ENCODE measurements around the gene PLXNA4.
A peak's percentile ranks its signal among the peaks of the same experiment; 100 is the strongest.

PLXNA4 gene

GRCh38 chr7:132579260-132579899 lies 3.1 kb upstream of the PLXNA4 start:
- no peaks in the 10 kb centered on the region for H3K4me1 ChIP-seq
- DNase-seq (ENCODE audit: low spot score in 2 of 2) = no peak
- no peaks in the 10 kb centered on the region for H3K36me3 ChIP-seq (replicated peaks)
- H3K27me3 ChIP-seq (ENCODE audit: low read depth) = peaks cover 44% of the 10 kb centered on the region
- H3K9me3 ChIP-seq = no peaks in the 10 kb centered on the region
- in situ Hi-C loops (cut with MboI; ENCODE audit: low sequenced_read_pairs) = loop anchor here (25.0 kb wide), 1 partner anchor 892 kb away; no protein-coding TSS in a partner anchor
- no peak overlapping the region for H3K4me3 ChIP-seq

- Histone ChIP-seq H3K4me3 (no peak overlapping the region), H3K36me3 (replicated peaks) (no peaks in the 10 kb centered on the region), H3K4me1 (no peaks in the 10 kb centered on the region), H3K27me3 (ENCODE audit: low read depth) (peaks cover 49% of the 10 kb centered on the region), H3K9me3 (no peaks in the 10 kb centered on the region)
- in situ Hi-C loops (cut with MboI; ENCODE audit: low sequenced_read_pairs) = loop anchor here (25.0 kb wide), 1 partner anchor 892 kb away; no protein-coding TSS in a partner anchor
- DNase-seq (ENCODE audit: low spot score in 2 of 2) = no peak
Observed at GRCh38 chr7:132578826-132579225, 2.6 kb upstream of the PLXNA4 start.

DNA sequence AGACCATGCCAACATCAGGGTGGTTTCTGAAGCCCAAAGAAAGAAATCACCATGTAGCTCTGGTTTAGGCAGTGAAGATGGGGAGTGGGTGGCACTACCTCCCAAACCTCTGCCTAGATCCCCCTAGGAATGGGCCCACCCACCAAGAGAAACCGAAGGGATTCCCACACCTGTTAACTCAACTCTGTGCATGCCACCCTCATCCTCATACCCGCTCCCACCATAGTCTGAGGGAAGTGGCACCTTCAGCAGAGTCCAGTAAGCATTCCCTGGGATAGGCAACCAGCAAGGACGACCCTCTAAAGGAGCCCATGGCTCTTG lies 1.7 kb upstream of the PLXNA4 start:
- H3K27me3 ChIP-seq (ENCODE audit: low read depth) = peaks cover 57% of the 10 kb centered on the region
- H3K4me1 ChIP-seq = no peaks in the 10 kb centered on the region
- DNase-seq (ENCODE audit: low spot score in 2 of 2) = no peak
- H3K9me3 ChIP-seq = no peaks in the 10 kb centered on the region
- H3K36me3 ChIP-seq (replicated peaks) = no peaks in the 10 kb centered on the region
- no peak overlapping the region for H3K4me3 ChIP-seq
- in situ Hi-C loops (cut with MboI; ENCODE audit: low sequenced_read_pairs) = loop anchor here (25.0 kb wide), 1 partner anchor 891 kb away; no protein-coding TSS in a partner anchor

GRCh38 chr7:132577206-132578049 lies 1.2 kb upstream of the PLXNA4 start:
- in situ Hi-C loops (cut with MboI; ENCODE audit: low sequenced_read_pairs) = loop anchor here (25.0 kb wide), 1 partner anchor 890 kb away; no protein-coding TSS in a partner anchor
- Histone ChIP-seq H3K27me3 (ENCODE audit: low read depth) (peaks cover 63% of the 10 kb centered on the region), H3K4me1 (no peaks in the 10 kb centered on the region), H3K4me3 (peak overlapping the region; percentile 9; the same call in 1 of the 2 replicates), H3K36me3 (replicated peaks) (no peaks in the 10 kb centered on the region), H3K9me3 (no peaks in the 10 kb centered on the region)
- peak; percentile 4 to 44 for DNase-seq (ENCODE audit: low spot score in 2 of 2)

DNA sequence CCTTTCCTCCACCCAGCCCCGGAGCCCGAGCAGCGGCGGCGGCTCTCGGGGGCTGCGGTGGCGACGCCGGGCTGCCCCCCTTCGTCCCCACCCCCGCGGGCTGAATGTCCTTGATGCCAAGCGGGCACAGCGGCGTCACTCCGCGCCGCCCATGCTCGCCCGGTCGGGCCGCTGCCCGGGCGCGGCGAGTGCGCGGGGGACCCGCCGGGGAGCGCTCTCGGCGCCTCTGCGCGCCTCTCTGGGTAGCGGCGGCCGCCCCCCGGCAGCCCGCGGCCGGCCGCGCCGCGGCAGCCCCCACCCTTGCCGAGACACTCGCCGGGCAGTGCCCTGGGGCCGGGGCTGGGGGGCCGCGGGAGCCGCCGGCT lies 433 bp upstream of the PLXNA4 start:
- Histone ChIP-seq H3K4me3 (no peak overlapping the region), H3K9me3 (no peaks in the 10 kb centered on the region), H3K4me1 (no peaks in the 10 kb centered on the region), H3K36me3 (replicated peaks) (no peaks in the 10 kb centered on the region), H3K27me3 (ENCODE audit: low read depth) (peaks cover 65% of the 10 kb centered on the region)
- in situ Hi-C loops (cut with MboI; ENCODE audit: low sequenced_read_pairs) = loop anchor here (25.0 kb wide), 1 partner anchor 889 kb away; no protein-coding TSS in a partner anchor
- DNase-seq (ENCODE audit: low spot score in 2 of 2) = no peak

GRCh38 chr7:132575419-132575981 lies 770 bp downstream of the PLXNA4 start:
- DNase-seq (ENCODE audit: low spot score in 2 of 2) = no peak
- no peaks in the 10 kb centered on the region for H3K9me3 ChIP-seq
- no peaks in the 10 kb centered on the region for H3K4me1 ChIP-seq
- H3K4me3 ChIP-seq = no peak overlapping the region
- H3K27me3 ChIP-seq (ENCODE audit: low read depth) = peaks cover 71% of the 10 kb centered on the region
- no peaks in the 10 kb centered on the region for H3K36me3 ChIP-seq (replicated peaks)
- in situ Hi-C loops (cut with MboI; ENCODE audit: low sequenced_read_pairs) = loop anchor here (25.0 kb wide), 1 partner anchor 888 kb away; no protein-coding TSS in a partner anchor

DNA sequence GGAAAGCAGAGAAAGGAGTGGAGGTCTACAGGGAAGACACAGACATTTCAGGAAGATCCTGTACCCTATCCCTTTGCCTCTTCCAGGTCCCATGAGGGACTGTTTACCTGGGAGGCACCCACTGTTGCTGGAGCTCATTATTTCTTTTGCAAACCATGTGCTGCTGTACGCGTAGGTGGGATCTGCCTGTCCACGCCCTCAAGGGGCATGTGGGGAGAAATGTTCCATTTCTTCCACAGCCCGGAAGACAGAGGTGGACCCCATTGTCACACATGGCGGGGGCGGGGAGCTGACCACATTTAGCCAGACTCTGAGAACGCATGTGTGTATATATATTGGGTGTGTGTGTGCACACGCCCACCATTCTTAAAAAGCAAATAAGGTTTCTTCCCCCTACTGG lies 2.0 kb downstream of the PLXNA4 start:
- no peak for DNase-seq (ENCODE audit: low spot score in 2 of 2)
- in situ Hi-C loops (cut with MboI; ENCODE audit: low sequenced_read_pairs) = no loop called here
- no peaks in the 10 kb centered on the region for H3K9me3 ChIP-seq
- peaks cover 76% of the 10 kb centered on the region for H3K27me3 ChIP-seq (ENCODE audit: low read depth)
- no peaks in the 10 kb centered on the region for H3K36me3 ChIP-seq (replicated peaks)
- no peaks in the 10 kb centered on the region for H3K4me1 ChIP-seq
- no peak overlapping the region for H3K4me3 ChIP-seq

GRCh38 chr7:132573251-132573955 lies 2.9 kb downstream of the PLXNA4 start:
- in situ Hi-C loops (cut with MboI; ENCODE audit: low sequenced_read_pairs) = no loop called here

GRCh38 chr7:132572526-132572925 lies 3.7 kb downstream of the PLXNA4 start:
- H3K36me3 ChIP-seq (replicated peaks) = no peaks in the 10 kb centered on the region
- no peak for DNase-seq (ENCODE audit: low spot score in 2 of 2)
- in situ Hi-C loops (cut with MboI; ENCODE audit: low sequenced_read_pairs) = no loop called here
- H3K9me3 ChIP-seq = no peaks in the 10 kb centered on the region
- no peaks in the 10 kb centered on the region for H3K4me1 ChIP-seq
- no peak overlapping the region for H3K4me3 ChIP-seq
- H3K27me3 ChIP-seq (ENCODE audit: low read depth) = peaks cover 59% of the 10 kb centered on the region

More at GRCh38 chr7:132573251-132573955, 2.9 kb downstream of the PLXNA4 start:
- H3K9me3 ChIP-seq = no peaks in the 10 kb centered on the region
- H3K4me1 ChIP-seq = no peaks in the 10 kb centered on the region
- peaks cover 68% of the 10 kb centered on the region for H3K27me3 ChIP-seq (ENCODE audit: low read depth)
- H3K36me3 ChIP-seq (replicated peaks) = no peaks in the 10 kb centered on the region
- no peak for DNase-seq (ENCODE audit: low spot score in 2 of 2)
- no peak overlapping the region for H3K4me3 ChIP-seq

- Histone ChIP-seq H3K9me3 (no peaks in the 10 kb centered on the region), H3K4me3 (no peak overlapping the region), H3K36me3 (replicated peaks) (no peaks in the 10 kb centered on the region), H3K27me3 (ENCODE audit: low read depth) (peaks cover 55% of the 10 kb centered on the region), H3K4me1 (no peaks in the 10 kb centered on the region)
- DNase-seq (ENCODE audit: low spot score in 2 of 2) = no peak
- in situ Hi-C loops (cut with MboI; ENCODE audit: low sequenced_read_pairs) = no loop called here
Observed at GRCh38 chr7:132571970-132572369, 4.3 kb downstream of the PLXNA4 start.

DNA sequence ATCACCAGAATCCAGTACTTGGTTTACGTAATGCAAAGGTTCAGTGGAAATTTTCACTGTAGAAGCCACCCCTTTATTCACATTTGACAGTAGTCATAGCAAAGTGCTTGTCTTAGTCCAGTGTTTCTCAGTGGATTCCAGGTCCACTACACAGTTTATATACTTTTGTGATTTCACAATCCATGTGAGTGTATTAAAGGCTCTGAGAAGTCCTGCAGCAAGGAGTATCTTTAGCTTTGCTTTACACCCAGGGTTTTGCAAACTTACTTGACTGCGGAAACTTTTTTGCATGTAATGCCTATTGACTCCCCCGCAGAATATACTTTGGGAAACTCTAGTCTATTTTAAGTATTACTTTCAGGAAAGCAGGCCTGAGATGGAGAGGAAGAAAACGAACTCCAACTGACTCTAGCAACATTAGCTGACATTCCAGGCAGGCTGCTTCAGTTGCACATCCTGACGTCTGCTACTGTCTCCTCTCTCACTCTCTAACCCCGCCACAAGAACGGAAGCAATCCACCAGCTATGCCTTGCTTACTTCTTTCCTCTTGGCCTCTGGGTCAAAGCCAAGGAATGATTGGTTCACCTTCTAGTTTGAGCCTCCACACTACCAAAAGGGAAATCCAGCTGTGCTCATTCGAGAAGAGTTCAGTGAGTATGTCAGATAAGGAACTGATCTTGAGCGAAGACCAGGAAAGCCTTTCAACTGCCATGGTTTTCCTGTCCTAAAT lies 6.2 kb downstream of the PLXNA4 start:
- no peak for DNase-seq (ENCODE audit: low spot score in 2 of 2)
- Histone ChIP-seq H3K4me1 (no peaks in the 10 kb centered on the region), H3K9me3 (no peaks in the 10 kb centered on the region), H3K36me3 (replicated peaks) (no peaks in the 10 kb centered on the region), H3K4me3 (no peak overlapping the region), H3K27me3 (ENCODE audit: low read depth) (peaks cover 39% of the 10 kb centered on the region)
- in situ Hi-C loops (cut with MboI; ENCODE audit: low sequenced_read_pairs) = no loop called here

GRCh38 chr7:132568962-132569361 lies 7.3 kb downstream of the PLXNA4 start:
- Histone ChIP-seq H3K4me3 (no peak overlapping the region), H3K27me3 (ENCODE audit: low read depth) (peaks cover 28% of the 10 kb centered on the region), H3K9me3 (no peaks in the 10 kb centered on the region), H3K36me3 (replicated peaks) (no peaks in the 10 kb centered on the region), H3K4me1 (no peaks in the 10 kb centered on the region)
- in situ Hi-C loops (cut with MboI; ENCODE audit: low sequenced_read_pairs) = no loop called here
- no peak for DNase-seq (ENCODE audit: low spot score in 2 of 2)

- Histone ChIP-seq H3K36me3 (replicated peaks) (no peaks in the 10 kb centered on the region), H3K9me3 (no peaks in the 10 kb centered on the region), H3K4me3 (no peak overlapping the region), H3K4me1 (no peaks in the 10 kb centered on the region), H3K27me3 (ENCODE audit: low read depth) (peaks cover 5% of the 10 kb centered on the region; the same call in 1 of the 2 replicates)
- DNase-seq (ENCODE audit: low spot score in 2 of 2) = no peak
- in situ Hi-C loops (cut with MboI; ENCODE audit: low sequenced_read_pairs) = no loop called here
Observed at GRCh38 chr7:132565885-132566284, 10.4 kb downstream of the PLXNA4 start.
